ENCODE data around the gene SCAMP4.

GRCh38 chr19:1936916-1937610, 31.9 kb downstream of the SCAMP4 start:
- TF ChIP-seq CTCF (IDR thresholded peaks at IDR 0.05) (no peak), POLR2A (IDR thresholded peaks at IDR 0.05) (no peak), EP300 (IDR thresholded peaks at IDR 0.05) (no peak), POLR2AphosphoS5 (IDR thresholded peaks at IDR 0.05) (no peak)

Measured in sigmoid colon (tissue), 4 donors.